ENCODE data around the gene NBPF1.
"Not testable (repeated sequence)": the region's sequence is repeated elsewhere in the genome, so short reads cannot be mapped to it uniquely, and the experiment has no call there.

Gene NBPF1

DNA sequence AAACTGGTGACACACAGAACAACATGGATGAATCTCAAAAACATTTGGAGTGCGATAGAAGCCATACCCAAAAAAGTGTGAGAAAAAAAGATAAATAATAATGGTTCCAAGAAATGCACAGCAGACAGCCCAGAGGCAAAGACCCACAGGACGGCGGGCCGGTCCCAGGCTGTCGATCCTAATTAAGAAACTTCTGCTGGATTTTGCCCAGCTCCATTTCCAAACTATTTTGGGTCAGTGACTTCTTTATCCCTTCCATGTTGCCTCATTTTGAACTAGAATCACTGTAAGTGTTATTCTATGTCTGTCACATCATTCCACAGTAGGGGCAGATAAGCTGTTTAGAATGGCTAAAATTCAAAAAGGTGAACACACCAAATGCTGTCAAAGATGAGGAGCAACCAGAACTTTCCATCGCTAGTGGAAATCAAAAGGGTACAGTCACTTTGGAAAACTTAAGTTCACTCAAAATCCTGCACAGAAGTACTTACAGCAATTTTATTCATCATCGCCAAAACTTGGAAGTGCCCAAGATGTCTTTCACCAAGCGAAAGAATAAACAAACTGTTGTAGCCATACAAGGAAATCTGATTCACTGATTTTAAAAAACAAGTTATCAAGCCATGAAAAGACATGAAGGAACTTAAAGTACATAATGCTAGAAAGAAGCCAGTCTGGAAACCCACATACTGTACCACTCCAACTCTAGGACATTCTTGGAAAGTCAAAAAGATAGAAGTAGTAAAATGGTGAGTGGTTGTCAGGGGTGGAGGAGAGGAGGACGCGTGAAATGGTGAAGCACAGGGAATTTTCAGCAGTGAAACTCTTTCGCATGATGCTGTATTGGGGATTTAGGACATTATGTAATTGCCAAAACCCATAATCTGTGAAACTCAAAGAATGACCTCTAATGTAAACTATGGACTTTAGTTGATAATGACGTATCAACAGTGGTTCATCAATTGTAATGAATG lies 7.5 kb downstream of the NBPF1 start:
- DNase-seq, result no peak

DNA sequence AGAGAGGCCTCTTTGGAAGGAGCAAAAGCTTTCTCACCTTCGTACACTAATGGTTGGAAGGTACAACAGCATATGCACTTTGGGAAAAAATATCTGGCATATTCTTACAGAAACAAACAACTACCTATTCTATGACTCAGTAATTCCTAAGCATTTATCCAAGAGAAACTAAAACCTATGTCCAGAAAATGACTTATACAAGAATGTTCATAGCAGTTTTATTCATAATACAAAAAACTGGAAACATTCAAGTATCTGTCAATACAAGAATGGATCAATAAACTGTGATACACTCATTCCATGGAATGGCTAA lies 8.2 kb downstream of the NBPF1 start:
- no peak for DNase-seq

DNA sequence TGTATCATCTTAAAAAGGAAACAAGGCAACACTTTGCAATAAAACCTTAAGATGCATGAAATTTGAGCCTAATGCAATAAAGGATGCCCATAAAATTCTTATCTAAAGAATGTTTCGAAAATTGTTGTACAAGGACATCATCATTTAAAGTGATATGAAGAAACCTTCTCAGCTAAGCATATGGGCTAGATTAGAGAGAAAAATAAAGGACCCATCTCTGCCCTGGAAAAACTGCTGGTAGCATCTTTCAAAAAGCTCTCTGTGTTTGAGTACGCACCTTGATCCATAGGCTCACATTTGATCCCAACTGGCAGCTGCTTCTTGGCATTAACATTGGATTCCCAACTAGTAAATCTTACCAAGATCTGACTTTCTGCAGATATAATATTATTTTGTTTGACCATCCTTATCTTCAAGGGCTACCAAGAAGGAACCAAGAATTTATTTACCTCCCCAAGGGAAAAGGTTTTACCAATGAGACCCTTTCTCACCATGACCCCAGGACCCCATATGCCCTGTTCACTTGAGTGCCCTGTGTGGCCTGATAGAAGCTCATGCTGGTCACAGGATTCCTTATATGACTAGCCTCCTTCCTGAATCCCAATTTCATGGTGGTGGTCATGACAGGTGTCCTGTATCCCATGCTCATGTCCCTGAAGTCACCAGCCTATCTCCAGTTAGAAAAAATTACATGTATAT lies 8.7 kb downstream of the NBPF1 start:
- not testable (repeated sequence) for DNase-seq

DNA sequence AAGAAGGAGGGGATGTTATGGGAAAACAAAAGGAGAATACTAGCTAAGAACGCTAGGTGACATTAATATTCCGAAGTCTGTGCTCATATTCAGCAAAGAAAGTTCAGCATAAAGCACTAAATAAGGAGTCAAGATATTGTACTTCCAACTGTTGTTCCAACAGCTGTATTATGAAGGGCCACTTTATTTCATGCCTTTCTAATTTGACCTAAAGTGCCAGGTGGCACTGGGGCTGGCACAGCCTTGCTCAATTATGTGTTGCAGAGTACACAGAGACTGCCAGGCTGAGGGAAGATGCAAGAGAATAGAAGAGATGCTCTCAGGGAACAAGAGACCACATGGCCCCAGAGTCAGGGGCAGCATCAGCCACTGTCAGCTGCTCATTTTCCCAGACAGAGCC lies 9.7 kb downstream of the NBPF1 start:
- DNase-seq, result not testable (repeated sequence)

DNA sequence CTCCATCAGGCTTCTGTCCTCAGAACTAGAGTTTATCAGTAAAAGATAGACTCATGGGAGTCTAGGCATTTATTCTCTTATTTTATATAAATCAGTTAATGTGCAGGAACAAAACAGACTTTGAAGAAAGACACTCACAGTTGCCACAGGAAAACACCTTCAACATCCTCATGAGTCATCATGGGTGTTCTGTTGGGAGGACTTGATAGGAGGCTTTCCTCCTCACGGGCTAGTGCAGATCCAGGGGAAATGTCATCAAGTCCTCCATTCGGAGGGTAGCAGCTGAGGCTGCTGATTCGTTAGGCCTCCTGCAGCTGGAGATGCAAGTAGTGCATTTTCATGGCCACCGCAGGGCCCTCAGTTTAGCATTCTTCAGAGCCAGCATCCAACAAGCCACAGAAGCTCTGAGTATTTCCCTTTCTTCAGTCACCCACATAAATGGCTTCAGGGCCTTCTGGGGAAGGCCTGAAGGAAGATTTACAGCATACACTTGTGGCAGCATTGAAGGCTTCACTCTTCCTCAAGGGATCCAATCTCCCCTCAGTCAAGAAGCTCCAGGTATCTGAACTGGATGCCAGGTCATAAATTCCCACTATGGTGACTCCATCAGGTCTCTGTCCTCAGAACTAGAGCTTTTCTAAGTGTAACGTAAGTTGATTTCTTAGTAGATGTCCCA lies 10.9 kb downstream of the NBPF1 start:
- DNase-seq, result not testable (repeated sequence)

DNA sequence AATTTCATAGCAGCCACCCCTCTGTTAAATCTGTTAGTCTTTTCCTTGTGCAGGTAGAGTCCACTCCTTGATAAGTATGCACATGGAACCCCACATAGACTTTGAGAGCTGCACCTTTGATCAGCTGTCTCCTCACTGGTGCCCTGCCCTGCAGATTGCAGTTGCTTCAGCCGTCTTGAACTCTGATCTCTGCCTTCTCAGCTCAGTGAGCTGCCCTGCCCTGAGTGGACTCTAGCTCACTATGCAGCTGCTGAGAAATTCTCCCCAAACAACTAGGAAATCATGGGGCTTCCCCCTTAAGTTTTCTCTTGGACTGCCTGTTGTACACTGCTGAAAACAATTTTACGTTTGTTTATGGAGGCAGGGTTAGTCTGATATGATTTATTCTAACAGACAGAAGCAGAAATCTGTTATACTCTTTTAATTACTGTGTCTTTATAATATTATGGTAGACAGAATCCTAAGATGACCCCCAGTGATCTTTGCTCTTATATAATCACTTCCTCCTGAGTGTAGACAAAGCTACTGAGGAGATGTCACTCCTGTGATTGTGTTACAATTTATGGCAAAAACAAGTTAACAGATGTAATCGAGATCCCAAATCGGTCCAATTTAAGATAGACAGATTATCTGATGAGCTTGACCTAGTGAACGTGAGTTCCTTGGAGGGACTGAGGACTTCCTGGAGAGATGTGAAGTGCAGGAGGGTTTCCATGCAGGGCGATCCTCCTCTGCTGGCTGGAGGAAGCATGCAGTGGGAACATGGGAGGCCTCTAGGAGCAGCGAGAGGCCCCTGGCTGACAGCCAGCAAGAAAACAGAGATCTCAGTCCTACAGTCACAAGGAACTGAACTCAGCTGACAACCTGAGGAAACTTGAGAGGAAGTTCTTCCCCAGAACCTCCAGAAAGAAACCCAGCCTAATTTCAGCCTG lies 12.2 kb downstream of the NBPF1 start:
- DNase-seq, result not testable (repeated sequence)

DNA sequence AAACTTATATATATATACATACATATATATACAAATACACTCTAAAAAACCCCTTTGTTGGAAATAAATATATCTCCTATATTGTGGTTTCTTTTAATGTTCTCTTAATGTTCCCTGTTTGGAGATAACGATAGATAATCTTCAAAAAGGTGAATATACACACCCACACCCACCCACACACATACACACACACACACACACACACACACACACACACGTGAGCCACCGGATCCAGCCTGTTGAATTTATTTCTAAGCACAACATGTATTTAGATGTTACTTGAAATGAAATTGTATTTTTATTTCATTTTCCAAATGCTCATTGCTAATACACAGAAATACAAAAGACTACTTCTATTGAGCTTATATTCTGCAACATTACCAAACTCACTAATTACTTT lies 14.0 kb downstream of the NBPF1 start:
- DNase-seq, result not testable (repeated sequence)

DNA sequence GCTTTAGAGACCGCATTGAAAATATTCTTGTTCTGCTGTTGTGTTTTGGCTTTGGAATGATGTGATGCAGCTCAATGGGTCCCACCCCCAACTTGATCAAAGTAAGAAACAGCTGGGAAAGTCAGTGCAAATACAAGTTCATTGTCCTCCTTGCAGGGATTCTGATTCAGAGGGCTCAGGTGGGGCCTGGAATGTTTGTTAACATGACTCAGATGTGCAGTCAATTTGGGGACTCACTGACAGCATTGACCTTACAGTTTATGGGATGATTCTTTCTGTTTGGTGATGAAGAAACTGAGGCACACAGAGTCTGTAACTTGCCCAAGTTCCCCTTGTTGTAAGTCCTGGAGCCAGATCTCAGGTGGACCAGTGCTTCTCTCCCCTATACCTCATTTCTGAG lies 18.1 kb downstream of the NBPF1 start:
- not testable (repeated sequence) for DNase-seq

DNA sequence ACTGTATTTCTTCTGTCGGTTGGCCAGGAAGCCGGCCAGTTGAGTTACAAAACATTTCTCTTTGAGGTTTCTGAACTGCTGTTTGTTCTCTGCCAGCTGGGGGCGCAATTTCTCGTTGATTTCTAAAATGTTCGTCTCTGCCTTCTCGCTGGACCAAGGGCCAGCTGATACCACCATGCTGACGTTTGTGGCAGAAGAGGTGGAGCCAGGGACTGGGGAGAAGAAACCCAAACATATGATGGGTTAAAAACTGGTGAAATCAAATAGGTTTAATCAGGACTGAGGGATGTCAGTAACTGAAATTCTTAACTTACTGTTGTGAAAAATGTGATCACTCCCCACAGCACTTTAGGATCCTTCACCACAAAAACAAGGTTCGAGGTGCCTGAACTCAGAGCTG lies 21.5 kb downstream of the NBPF1 start:
- DNase-seq, result not testable (repeated sequence)

DNA sequence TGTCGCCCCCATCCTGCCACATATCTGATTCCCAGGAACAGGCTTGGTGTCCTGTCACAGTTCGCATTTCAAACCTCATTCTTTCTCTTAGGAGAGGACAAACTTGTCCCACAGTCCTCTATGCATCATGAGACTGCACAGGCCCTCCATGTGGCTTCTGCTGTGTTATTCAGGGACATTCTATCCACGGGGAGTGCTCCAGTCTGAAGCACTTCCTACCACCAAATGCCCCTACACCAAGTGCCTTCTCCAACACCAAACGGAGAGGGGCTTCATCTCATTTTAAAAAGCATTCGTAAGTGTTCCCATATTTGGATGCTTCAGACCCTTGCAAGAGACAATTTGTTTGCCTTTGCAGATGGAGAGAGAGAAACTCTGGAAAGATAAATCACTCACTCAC lies 25.3 kb downstream of the NBPF1 start:
- DNase-seq, result not testable (repeated sequence)

DNA sequence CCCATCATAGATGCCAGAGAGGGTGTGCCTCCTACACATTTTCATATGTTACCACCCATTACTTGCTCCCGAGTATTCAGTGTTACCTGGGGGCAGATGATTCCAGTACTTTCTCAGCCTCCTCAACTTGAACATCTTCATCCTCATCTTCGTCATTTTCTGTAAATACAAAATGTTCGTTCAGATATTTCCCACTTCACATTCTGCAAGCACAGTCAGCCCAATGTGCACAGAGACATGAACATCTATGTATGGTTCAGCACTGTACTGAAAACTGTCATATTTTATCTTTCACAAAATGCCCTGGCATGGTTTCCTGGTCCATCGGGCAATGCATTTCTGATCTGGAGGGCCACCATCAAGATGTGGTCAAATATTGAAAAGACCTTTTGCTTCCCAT lies 25.7 kb downstream of the NBPF1 start:
- DNase-seq, result not testable (repeated sequence)

DNA sequence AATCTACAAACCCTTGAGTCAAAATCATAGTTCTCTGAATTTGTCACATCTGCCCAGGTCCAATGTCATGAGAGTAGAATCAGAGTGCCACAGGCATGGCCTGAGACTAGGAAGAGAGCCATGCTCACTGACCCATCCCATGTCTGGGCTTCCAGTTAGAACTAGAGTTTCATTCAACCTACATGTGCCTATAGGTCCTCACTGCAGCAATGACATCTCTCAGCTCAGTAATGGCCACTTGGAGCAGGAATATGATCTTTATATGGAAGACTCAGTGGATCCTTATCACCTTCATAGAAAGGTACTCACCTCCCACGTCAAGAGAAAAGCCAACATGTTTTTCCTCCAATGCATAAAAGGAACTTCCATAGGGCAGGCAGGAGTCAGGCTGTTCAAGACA lies 48.0 kb downstream of the NBPF1 start:
- DNase-seq, result not testable (repeated sequence)

DNA sequence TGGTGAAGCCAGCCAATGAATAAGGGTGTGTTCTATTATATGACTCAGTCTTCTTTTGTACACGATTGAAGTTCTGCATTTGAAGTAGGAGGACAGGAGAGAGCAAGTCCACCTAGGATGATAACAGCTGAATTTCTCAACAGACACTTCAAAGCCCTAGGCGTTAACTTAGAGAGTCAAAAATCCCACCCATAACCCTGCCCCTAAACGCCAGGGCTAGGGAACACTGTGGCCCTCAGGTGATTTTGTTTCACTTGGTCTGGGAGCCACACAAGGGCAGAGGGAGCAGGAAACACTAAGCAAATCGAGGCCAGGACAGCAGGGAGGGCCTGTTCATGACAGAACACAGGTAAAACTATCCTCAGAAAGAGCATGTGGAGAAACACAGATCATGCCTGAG lies 52.3 kb downstream of the NBPF1 start:
- DNase-seq, result not testable (repeated sequence)

DNA sequence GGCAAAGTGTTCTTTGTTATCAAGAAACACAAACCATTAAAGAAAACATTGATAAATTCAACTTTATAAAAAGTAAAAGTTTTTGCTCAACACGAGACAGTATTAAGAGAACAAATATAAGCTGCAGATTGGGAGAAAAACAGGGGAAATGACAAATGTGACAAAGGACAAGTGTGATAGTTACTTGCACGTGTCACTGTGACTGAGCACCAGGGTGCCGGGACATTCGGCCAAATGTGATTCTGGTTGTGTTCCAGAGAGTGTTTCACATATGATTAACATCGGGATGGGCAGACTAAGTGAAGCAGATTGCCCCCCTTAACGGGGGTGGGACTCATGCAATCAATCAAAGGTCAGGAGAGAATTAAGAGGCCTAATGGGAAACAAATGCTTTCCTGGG lies 52.9 kb downstream of the NBPF1 start:
- DNase-seq, result not testable (repeated sequence)

DNA sequence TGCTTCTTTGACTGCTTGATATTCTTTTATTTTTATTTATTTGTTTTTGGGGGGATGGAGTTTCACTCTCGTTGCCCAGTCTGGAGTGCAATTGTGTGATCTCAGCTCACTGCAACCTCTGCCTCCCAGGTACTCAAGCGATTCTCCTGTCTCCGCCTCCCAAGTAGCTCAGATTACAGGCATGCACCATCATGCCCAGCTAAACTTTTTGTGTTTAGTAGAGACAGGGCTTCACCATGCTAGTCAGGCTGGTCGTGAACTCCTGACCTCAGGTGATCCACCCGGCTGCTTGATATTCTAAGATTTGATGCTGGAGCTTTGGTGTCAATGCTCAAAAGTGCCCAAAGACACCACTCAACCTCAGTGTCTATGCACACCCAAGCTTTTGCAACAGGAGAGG lies 53.7 kb downstream of the NBPF1 start:
- not testable (repeated sequence) for DNase-seq

DNA sequence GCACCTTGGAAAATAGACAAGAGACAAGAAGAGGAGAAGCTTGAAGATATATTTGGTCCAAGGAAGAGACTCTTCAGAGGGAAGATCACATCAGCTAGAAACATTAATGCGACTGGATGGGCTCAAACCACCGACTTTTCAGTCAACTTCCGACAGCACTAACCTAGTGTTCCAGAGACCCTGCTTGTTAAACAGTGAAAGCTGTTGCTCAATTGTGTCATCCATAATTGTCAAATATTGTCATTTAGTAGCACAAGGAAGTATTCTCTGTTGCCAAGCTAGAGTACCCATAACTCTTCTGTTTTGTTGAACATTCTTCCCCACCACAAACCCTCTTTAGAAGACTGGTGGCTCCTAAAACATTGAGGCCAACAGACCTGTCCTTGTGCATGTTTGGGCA lies 56.3 kb downstream of the NBPF1 start:
- DNase-seq, result not testable (repeated sequence)

DNA sequence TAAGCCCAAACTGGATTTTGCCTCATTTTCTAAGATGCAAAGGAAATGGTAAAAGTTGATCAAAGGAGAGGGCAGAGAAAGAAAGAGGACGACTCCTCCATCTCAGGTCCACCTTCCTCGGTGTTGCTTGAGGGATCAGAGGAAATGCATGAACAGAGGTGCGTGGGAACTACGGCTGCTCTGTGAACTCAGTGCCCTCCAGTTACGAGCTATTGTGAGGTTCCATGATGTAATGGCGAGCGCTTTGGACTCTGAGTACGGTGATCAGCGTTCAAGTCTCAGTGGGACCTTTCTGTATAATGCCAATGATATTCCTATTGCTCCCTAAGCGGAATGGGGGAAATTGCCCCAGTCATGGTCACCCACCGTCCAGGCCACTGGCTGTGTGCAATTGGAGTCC lies 60.1 kb downstream of the NBPF1 start:
- not testable (repeated sequence) for DNase-seq

DNA sequence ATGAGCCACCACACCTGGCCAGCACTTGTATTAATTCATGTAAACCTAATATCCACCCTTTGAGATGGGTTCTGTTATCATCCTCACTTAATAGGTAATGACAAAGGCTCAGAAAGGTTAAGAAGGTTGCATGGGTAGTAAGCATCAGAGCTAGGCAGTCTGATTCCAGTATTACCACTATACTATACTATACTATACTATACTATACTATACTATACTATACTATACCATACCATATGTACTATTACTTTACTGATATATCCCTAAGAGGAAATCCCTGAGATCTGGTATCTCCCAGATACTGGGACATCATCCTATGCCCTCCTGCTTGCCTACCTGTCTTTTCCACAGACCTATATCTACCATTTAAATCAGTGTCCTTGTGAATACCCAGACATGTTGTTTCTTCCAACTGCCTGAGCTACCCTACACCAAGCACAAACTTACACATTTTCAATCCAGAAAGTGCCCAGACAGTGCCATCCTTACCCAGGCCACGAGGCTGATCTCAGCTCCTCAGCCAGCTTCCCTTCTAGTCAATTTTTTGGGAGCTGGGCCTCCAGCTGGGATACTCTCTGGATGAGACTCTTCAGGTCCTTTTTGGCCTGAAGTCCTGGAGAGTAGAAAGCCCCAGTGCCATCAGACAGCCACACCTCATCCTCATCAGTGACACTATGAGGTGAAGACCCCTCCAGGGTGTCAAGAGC lies 63.0 kb downstream of the NBPF1 start:
- DNase-seq, result not testable (repeated sequence)

DNA sequence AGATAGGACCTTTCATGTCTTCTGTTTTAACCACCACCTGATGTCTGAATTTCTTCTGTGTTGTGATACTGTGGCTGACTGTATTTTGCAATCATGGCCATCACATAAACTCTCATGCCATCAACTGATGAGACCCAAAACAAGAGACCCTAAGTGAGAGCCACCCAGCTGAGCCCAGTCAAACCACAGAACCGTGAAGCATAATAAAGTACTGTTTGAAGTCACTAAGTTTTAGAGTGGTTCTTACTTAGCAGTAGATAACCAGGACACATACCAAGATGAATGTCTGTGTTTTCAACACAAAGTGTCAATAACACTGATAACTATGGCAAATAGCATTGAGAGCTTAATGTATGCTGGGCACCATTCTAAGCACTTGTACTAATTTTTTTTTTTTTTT lies 63.8 kb downstream of the NBPF1 start:
- DNase-seq, result not testable (repeated sequence)

DNA sequence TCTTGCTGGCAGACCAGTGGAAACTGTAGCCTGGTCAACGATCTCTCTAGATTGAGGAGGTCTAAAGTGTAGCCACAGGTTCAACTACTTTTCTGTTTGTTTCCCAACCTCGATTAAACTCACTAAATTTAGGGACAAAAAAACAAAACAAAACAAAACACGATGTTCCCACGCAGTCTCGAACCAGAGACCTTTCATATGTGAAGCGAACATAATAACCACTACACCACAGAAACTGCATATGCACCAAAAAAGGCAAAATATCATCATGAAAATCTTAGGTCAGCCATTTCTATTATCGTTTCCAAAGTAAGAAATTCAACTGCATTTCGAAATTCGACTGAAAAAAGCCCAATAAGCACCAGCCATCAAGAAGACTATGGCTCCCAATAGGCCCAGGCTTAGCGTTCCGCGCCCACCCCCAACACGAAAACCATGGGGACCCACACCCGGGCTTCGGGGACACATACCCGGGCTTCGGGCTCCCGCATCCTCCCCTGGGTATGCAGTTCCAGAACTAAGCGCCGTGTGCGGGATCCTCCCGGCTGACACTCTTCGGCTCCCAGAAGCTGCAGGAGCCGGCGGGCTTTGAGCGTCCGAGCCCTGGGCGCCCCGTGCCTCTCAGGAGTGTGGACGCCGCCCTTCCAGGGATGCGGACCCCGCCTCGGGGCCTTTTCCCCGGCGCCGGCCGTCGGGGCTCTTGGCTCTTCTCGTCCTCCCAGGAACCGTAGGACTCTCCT lies 65.7 kb downstream of the NBPF1 start:
- not testable (repeated sequence) for DNase-seq

DNA sequence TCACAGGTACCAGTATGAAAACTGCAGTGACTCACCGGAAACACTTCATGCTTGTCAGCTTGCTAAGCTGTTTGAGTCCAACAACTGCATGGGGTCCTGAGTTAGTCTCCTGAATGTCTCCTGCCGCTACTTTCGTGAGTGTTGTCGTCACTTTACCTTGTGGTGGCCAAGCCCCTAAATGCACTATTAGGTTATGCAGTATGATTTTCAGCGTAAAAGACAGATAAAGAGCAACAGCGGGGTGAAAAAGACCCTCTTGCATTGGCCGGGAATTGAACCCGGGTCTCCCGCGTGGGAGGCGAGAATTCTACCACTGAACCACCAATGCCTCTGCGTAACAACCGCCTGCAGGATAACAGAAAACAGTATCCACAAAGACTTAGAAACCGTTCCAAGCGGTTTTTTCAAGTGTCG lies 67.7 kb downstream of the NBPF1 start:
- not testable (repeated sequence) for DNase-seq
